IMR-90 (cell line): ENCODE measurements around the gene POLR2J. TPM values are rescaled to one million over a fixed set of nuclear protein-coding genes. Genes with fewer than 3 reads are reported as not detected.

Experiments
- ATAC-seq: fragments of 200-7000 bp; cut with Tn5 transposase; 2 replicates; pipeline ENCODE4 v1.9.1; 2020; ENCODE audit warnings: low read depth, mild to moderate bottlenecking, moderate library complexity
- BruUV-seq: library from RNA; stranded (reverse); fragments of 400-500 nt; replicated peaks from 2 replicates; lab custom pipeline; 2021; lab: Mats Ljungman, UMichigan
- CTCF ChIA-PET: fragments of 300-600 bp; formaldehyde crosslinking; extraction: SDS; loops from one replicate; lab custom pipeline; 2021; ENCODE audit warnings: antibody characterized with exemption; lab: Yijun Ruan, JAX
- POLR2A ChIA-PET: fragments of 300-600 bp; sonication (Branson Sonifier 250); formaldehyde crosslinking; loops from one replicate; lab custom pipeline; 2022; ENCODE audit warnings: antibody characterized with exemption; ENCODE audit not compliant: unreplicated experiment; lab: Charles Lee
- DNase-seq: peaks from one replicate; pipeline ENCODE4 v3.0.0; 2013
- H2AFZ ChIP-seq: replicated peaks from 2 replicates; pipeline ENCODE3; 2013; ENCODE audit warnings: low read length, mild to moderate bottlenecking; ENCODE audit not compliant: poor library complexity
- H2AK5ac ChIP-seq: 2 replicates; pipeline ENCODE4 v1.6.1; 2013; ENCODE audit warnings: low read depth, low read length, inconsistent platforms
- H2AK9ac ChIP-seq: replicated peaks from 2 replicates; pipeline ENCODE3; 2013; ENCODE audit warnings: mild to moderate bottlenecking, low read depth, low read length, moderate library complexity; ENCODE audit not compliant: poor library complexity
- H2BK120ac ChIP-seq: 2 replicates; pipeline ENCODE4 v1.6.1; 2013; ENCODE audit warnings: low read depth, low read length, inconsistent platforms
- H2BK15ac ChIP-seq: 3 replicates; pipeline ENCODE4 v1.6.1; 2013; ENCODE audit warnings: low read depth, low read length, inconsistent platforms
- H2BK20ac ChIP-seq: 2 replicates; pipeline ENCODE4 v1.6.1; 2013; ENCODE audit warnings: low read depth, mild to moderate bottlenecking, inconsistent platforms, low read length, moderate library complexity
- H2BK5ac ChIP-seq: 2 replicates; pipeline ENCODE4 v1.6.1; 2013; ENCODE audit warnings: mild to moderate bottlenecking, low read depth, low read length, inconsistent platforms; ENCODE audit not compliant: poor library complexity, severe bottlenecking
- H3K14ac ChIP-seq: replicated peaks from 2 replicates; pipeline ENCODE4 v1.6.1; 2013; ENCODE audit warnings: low read depth, low read length, inconsistent platforms
- H3K18ac ChIP-seq: 2 replicates; pipeline ENCODE4 v1.6.1; 2013; ENCODE audit warnings: low read depth, low read length, control low read depth
- H3K23ac ChIP-seq: 2 replicates; pipeline ENCODE4 v1.6.1; 2013; ENCODE audit warnings: low read depth, low read length, inconsistent platforms
- H3K27ac ChIP-seq: 2 replicates; pipeline ENCODE4 v1.5.1; 2013; ENCODE audit warnings: mild to moderate bottlenecking, control low read depth, low read length; ENCODE audit not compliant: insufficient read depth
- H3K27me3 ChIP-seq: 2 replicates; pipeline ENCODE4 v1.6.1; 2013; ENCODE audit warnings: low read length; ENCODE audit not compliant: control insufficient read depth, insufficient read depth
- H3K36me3 ChIP-seq: 2 replicates; pipeline ENCODE4 v1.6.1; 2013; ENCODE audit warnings: low read length, mixed read lengths; ENCODE audit not compliant: control insufficient read depth, insufficient read depth
- H3K4ac ChIP-seq: 2 replicates; pipeline ENCODE4 v1.6.1; 2013; ENCODE audit warnings: low read depth, low read length, inconsistent platforms
- H3K4me1 ChIP-seq: 2 replicates; pipeline ENCODE4 v1.6.1; 2013; ENCODE audit warnings: low read length, mixed read lengths; ENCODE audit not compliant: control insufficient read depth, insufficient read depth
- H3K4me2 ChIP-seq: 2 replicates; pipeline ENCODE4 v1.6.1; 2013; ENCODE audit warnings: low read depth, mild to moderate bottlenecking, control low read depth, low read length, moderate library complexity
- H3K4me3 ChIP-seq: 2 replicates; pipeline ENCODE4 v1.5.1; 2013; ENCODE audit warnings: low read depth, mild to moderate bottlenecking, control low read depth, low read length, moderate library complexity; ENCODE audit not compliant: insufficient read depth
- H3K56ac ChIP-seq: 2 replicates; pipeline ENCODE4 v1.6.1; 2013; ENCODE audit warnings: low read length, inconsistent platforms; ENCODE audit not compliant: insufficient read depth; ENCODE audit errors: extremely low read depth
- H3K79me1 ChIP-seq, 2 experiments: 2 replicates each; pipeline ENCODE4 v1.6.1; 2013; ENCODE audit warnings: low read length in 2 of 2, inconsistent platforms in 1 of 2, low read depth in 1 of 2
- H3K9ac ChIP-seq: 2 replicates; pipeline ENCODE4 v1.6.1; 2013; ENCODE audit warnings: low read depth, low read length, control low read depth
- H3K9me1 ChIP-seq: 2 replicates; pipeline ENCODE4 v1.6.1; 2013; ENCODE audit warnings: low read length, inconsistent platforms; ENCODE audit not compliant: insufficient read depth
- H3K9me3 ChIP-seq: 2 replicates; pipeline ENCODE4 v1.6.1; 2013; ENCODE audit warnings: low read length; ENCODE audit not compliant: control insufficient read depth, insufficient read depth
- H4K20me1 ChIP-seq: 2 replicates; pipeline ENCODE4 v1.6.1; 2013; ENCODE audit warnings: low read length, inconsistent platforms; ENCODE audit not compliant: insufficient read depth
- H4K5ac ChIP-seq: 2 replicates; pipeline ENCODE4 v1.6.1; 2013; ENCODE audit warnings: mild to moderate bottlenecking, low read depth, low read length, control low read depth
- H4K8ac ChIP-seq, 2 experiments: 2 replicates each; pipeline ENCODE4 v1.6.1; 2013; ENCODE audit warnings: low read depth in 2 of 2, low read length in 2 of 2, control low read depth in 1 of 2, inconsistent platforms in 1 of 2
- H4K91ac ChIP-seq: 2 replicates; pipeline ENCODE4 v1.6.1; 2013; ENCODE audit warnings: low read depth, low read length, inconsistent platforms; ENCODE audit not compliant: insufficient read depth
- FOS ChIP-seq: fragments of 150-350 bp; IDR thresholded peaks from 2 replicates; pipeline ENCODE4 v1.6.1; 2016; ENCODE audit warnings: low read depth, low read length
- MAFK ChIP-seq: IDR thresholded peaks from 2 replicates; pipeline ENCODE4 v1.6.1; 2012; ENCODE audit warnings: low read depth, low read length, improper control_type of control experiment
- RAD21 ChIP-seq: IDR thresholded peaks from 2 replicates; pipeline ENCODE4 v1.6.1; 2012; ENCODE audit warnings: low read length, improper control_type of control experiment
- RCOR1 ChIP-seq: IDR thresholded peaks from 2 replicates; pipeline ENCODE4 v1.6.1; 2012; ENCODE audit warnings: mild to moderate bottlenecking, low read length, improper control_type of control experiment; ENCODE audit not compliant: insufficient replicate concordance
- SMC3 ChIP-seq: fragments of 150-350 bp; IDR thresholded peaks from 2 replicates; pipeline ENCODE4 v1.6.1; 2016; ENCODE audit warnings: low read depth, mild to moderate bottlenecking, antibody characterized with exemption, low read length, moderate library complexity
- WGBS, 2 experiments: methylation state at CpG; one replicate each; pipeline versions ENCODE4 v1.1.5 to v1.1.7; 2013; ENCODE audit warnings: missing lambda C conversion rate in 2 of 2; ENCODE audit not compliant: insufficient read length in 1 of 2; ENCODE audit errors: extremely low coverage in 2 of 2; 5-methylcytosine and 5-hydroxymethylcytosine counted together
- dilution Hi-C: fragments of 300-500 bp; cut with HindIII; formaldehyde crosslinking; loops from one replicate; pipeline ENCODE4 v1.14.3; 2018; ENCODE audit warnings: low sequenced_read_pairs; ENCODE audit not compliant: unreplicated experiment
- in situ Hi-C: fragments of 300-500 bp; cut with MboI; formaldehyde crosslinking; loops from 3 replicates; pipeline ENCODE4 v1.14.3; 2019; ENCODE audit warnings: low sequenced_read_pairs, inconsistent platforms, mixed read lengths
- intact Hi-C: fragments of 100-400 bp; cut with micrococcal nuclease; formaldehyde crosslinking; loops from 2 replicates; pipeline ENCODE4 v1.10.0; 2022
- polyA plus RNA-seq, 3 experiments: library from polyadenylated mRNA; depleted of rRNA; stranded (reverse); fragments of >200 nt; gene quantifications; 2 replicates each; pipeline ENCODE4 v1.2.3, GENCODE V29; 2012; ENCODE audit warnings: low replicate concordance in 1 of 3
- total RNA-seq: library from RNA; depleted of rRNA; stranded (reverse); fragments of >200 nt; gene quantifications from 2 replicates; pipeline ENCODE4 v1.2.3, GENCODE V29; 2012
- TF ChIP-seq, protein P1 (sequence below): conservative IDR thresholded peaks from 2 replicates; pipeline ENCODE4 v1.5.1; 2012; ENCODE audit warnings: mild to moderate bottlenecking, low read depth, low read length, improper control_type of control experiment
- TF ChIP-seq, protein P2 (sequence below): fragments of 150-350 bp; IDR thresholded peaks from 2 replicates; pipeline ENCODE4 v1.6.1; 2017; ENCODE audit warnings: mild to moderate bottlenecking, antibody characterized with exemption, low read length, low read depth

Gene POLR2J
- total and polyA plus RNA-seq, 2 of the 4 experiments (the other 2 are of a cell fraction), result 20.8 to 92.6 TPM

DNA sequence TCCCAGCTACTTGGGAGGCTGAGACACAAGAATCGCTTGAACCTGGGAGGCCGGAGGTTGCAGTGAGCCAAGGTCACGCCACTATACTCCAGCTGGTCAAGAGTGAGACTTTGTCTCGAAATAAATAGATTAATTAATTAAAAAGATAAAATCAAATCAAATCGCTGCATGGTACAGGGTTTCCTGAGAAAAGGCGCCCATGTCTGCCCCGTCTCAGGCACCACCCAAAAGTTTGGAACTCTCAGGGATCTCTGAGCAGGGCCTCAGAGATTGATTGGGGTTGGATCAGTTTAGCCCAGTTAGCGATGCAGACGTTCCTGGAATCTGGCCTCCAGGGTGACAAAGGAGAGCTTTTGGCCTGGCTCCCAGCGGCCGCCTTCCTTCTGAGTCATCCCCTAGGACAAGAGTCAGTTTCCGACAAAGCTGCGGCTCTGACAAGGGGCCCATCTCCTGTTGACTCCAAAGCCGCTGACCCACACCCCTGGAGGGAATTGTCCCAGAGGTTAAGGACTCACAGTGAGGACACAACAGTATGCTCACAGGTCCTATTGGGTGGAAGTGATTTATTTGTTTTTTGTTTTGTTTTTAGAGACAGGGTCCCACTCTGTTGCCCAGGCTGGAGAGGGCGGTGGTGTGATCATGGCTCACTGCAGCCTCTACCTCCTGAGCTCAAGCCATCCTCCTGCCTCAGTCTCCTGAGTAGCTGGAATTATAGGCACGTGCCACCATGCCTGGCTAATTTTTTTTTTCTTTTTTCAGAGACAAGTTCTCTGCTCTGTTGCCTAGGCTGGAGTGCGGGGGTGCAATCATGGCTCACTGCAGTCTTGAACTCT, 38.5 kb downstream of the POLR2J start:
- peak; percentile 79 for DNase-seq
- CTCF ChIA-PET, result no interaction called here
- peak overlapping the region; percentile 45; the same call in 1 of the 2 replicates for H3K4me2 ChIP-seq

More for the DNA sequence above, 38.5 kb downstream of the POLR2J start:
- Histone ChIP-seq H4K20me1 (no peaks in the 10 kb centered on the region), H2AK9ac (no peak overlapping the region), H4K8ac (peak overlapping the region; percentile 56 to 83; a peak in 3 of 4 replicates), H3K18ac (0 out of 2 replicates have a peak overlapping the region, but pooled peaks have one; percentile 4), H3K36me3 (peaks cover 19% of the 10 kb centered on the region), H3K56ac (no peak overlapping the region), H3K27ac (peak overlapping the region; percentile 41; the same call in 1 of the 2 replicates), H3K79me1 (peaks cover 6 to 27% of the 10 kb centered on the region in 2 experiments), H3K14ac (0 out of 2 replicates have a peak overlapping the region, but pooled peaks have one; percentile 58), H2BK5ac (peak overlapping the region; percentile 55), H3K9ac (no peak overlapping the region), H2BK15ac (no peak overlapping the region; the same call in 2 of the 3 replicates), H2BK20ac (0 out of 2 replicates have a peak overlapping the region, but pooled peaks have one; percentile 16), H3K4ac (peak overlapping the region; percentile 71; the same call in 1 of the 2 replicates), H2AK5ac (peak overlapping the region; percentile 47; the same call in 1 of the 2 replicates), H2BK120ac (0 out of 2 replicates have a peak overlapping the region, but pooled peaks have one; percentile 16), H3K27me3 (no peaks in the 10 kb centered on the region), H2AFZ (peak overlapping the region; percentile 74), H3K4me3 (no peak overlapping the region), H3K9me1 (peaks cover 2% of the 10 kb centered on the region; the same call in 1 of the 2 replicates), H4K5ac (peak overlapping the region; percentile 5; the same call in 1 of the 2 replicates), H4K91ac (peak overlapping the region; percentile 24; the same call in 1 of the 2 replicates), H3K23ac (peak overlapping the region; percentile 70), H3K4me1 (peaks cover 3% of the 10 kb centered on the region), H3K9me3 (no peaks in the 10 kb centered on the region)
- peak; percentile 90 for ATAC-seq
- TF ChIP-seq MAFK (no peak), RAD21 (no peak), SMC3 (0 out of 2 replicates have a peak, but pooled peaks have one; percentile 15), RCOR1 (no peak), FOS (no peak)
- TF ChIP-seq, protein P1, sequence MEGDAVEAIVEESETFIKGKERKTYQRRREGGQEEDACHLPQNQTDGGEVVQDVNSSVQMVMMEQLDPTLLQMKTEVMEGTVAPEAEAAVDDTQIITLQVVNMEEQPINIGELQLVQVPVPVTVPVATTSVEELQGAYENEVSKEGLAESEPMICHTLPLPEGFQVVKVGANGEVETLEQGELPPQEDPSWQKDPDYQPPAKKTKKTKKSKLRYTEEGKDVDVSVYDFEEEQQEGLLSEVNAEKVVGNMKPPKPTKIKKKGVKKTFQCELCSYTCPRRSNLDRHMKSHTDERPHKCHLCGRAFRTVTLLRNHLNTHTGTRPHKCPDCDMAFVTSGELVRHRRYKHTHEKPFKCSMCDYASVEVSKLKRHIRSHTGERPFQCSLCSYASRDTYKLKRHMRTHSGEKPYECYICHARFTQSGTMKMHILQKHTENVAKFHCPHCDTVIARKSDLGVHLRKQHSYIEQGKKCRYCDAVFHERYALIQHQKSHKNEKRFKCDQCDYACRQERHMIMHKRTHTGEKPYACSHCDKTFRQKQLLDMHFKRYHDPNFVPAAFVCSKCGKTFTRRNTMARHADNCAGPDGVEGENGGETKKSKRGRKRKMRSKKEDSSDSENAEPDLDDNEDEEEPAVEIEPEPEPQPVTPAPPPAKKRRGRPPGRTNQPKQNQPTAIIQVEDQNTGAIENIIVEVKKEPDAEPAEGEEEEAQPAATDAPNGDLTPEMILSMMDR, result no peak
- TF ChIP-seq, protein P2, sequence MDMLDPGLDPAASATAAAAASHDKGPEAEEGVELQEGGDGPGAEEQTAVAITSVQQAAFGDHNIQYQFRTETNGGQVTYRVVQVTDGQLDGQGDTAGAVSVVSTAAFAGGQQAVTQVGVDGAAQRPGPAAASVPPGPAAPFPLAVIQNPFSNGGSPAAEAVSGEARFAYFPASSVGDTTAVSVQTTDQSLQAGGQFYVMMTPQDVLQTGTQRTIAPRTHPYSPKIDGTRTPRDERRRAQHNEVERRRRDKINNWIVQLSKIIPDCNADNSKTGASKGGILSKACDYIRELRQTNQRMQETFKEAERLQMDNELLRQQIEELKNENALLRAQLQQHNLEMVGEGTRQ, result no peak
- in situ Hi-C loops (no loop called here), intact Hi-C loops (no loop called here), dilution Hi-C loops (no loop called here)
- WGBS, 2 experiments, result 50% methylated on average over 2 of the region's 17 CpGs; no CpG with 5 or more reads in 1 of the 2 experiments
- POLR2A ChIA-PET, result no interaction called here
- no TSS peak for BruUV-seq
